HL-60/S4 treated with phorbol 12-myristate 13-acetate at 8.2 ng/mL for 4 days and 3 days (cell line): ENCODE measurements around the gene TNS3.
"Not testable (repeated sequence)": the region's sequence is repeated elsewhere in the genome, so short reads cannot be mapped to it uniquely, and the experiment has no call there.

Experiments used
- in situ Hi-C: fragments of 300-500 bp; cut with MboI; formaldehyde crosslinking; loops from 2 replicates; pipeline ENCODE4 v1.15.0; 2022; ENCODE audit warnings: low sequenced_read_pairs

TNS3 gene

GRCh38 chr7:47543056-47543455, 38.9 kb downstream of the TNS3 start:
- in situ Hi-C loops, result no loop called here

GRCh38 chr7:47542051-47542450, 39.9 kb downstream of the TNS3 start:
- in situ Hi-C loops, result no loop called here

- in situ Hi-C loops, result not testable (repeated sequence)
Measured at GRCh38 chr7:47541485-47541884, 40.4 kb downstream of the TNS3 start.

- in situ Hi-C loops, result no loop called here
Measured at GRCh38 chr7:47540387-47541350, 41.2 kb downstream of the TNS3 start.

GRCh38 chr7:47540053-47540386, 41.9 kb downstream of the TNS3 start:
- in situ Hi-C loops, result no loop called here

- in situ Hi-C loops, result no loop called here
Measured at GRCh38 chr7:47539398-47540052, 42.4 kb downstream of the TNS3 start.

- in situ Hi-C loops, result no loop called here
Measured at GRCh38 chr7:47538846-47539311, 43.0 kb downstream of the TNS3 start.

- in situ Hi-C loops, result no loop called here
Measured at GRCh38 chr7:47537716-47538675, 43.9 kb downstream of the TNS3 start.

- in situ Hi-C loops, result no loop called here
Measured at GRCh38 chr7:47536661-47537611, 45.0 kb downstream of the TNS3 start.

- in situ Hi-C loops, result no loop called here
Measured at GRCh38 chr7:47535704-47536628, 45.9 kb downstream of the TNS3 start.

GRCh38 chr7:47535035-47535703, 46.7 kb downstream of the TNS3 start:
- in situ Hi-C loops, result no loop called here

GRCh38 chr7:47534322-47535034, 47.4 kb downstream of the TNS3 start:
- in situ Hi-C loops, result no loop called here

GRCh38 chr7:47531584-47532492, 50.1 kb downstream of the TNS3 start:
- in situ Hi-C loops, result no loop called here

GRCh38 chr7:47529826-47530555, 51.9 kb downstream of the TNS3 start:
- in situ Hi-C loops, result no loop called here

GRCh38 chr7:47529405-47529804, 52.5 kb downstream of the TNS3 start:
- in situ Hi-C loops, result no loop called here

GRCh38 chr7:47528471-47528870, 53.4 kb downstream of the TNS3 start:
- in situ Hi-C loops, result no loop called here
